NCI-H1436 treated with DMSO at 0.1 percent for 48 hours (cell line): ENCODE data around the gene MRPS11.
A peak's percentile ranks its signal among the peaks of the same experiment; 100 is the strongest.
"Not testable (repeated sequence)": the region's sequence is repeated elsewhere in the genome, so short reads cannot be mapped to it uniquely, and the experiment has no call there.

ENCODE experiments used
- DNase-seq: peaks from one replicate; lab custom pipeline; 2025; lab: John Stamatoyannopoulos, UW

Gene MRPS11

DNA sequence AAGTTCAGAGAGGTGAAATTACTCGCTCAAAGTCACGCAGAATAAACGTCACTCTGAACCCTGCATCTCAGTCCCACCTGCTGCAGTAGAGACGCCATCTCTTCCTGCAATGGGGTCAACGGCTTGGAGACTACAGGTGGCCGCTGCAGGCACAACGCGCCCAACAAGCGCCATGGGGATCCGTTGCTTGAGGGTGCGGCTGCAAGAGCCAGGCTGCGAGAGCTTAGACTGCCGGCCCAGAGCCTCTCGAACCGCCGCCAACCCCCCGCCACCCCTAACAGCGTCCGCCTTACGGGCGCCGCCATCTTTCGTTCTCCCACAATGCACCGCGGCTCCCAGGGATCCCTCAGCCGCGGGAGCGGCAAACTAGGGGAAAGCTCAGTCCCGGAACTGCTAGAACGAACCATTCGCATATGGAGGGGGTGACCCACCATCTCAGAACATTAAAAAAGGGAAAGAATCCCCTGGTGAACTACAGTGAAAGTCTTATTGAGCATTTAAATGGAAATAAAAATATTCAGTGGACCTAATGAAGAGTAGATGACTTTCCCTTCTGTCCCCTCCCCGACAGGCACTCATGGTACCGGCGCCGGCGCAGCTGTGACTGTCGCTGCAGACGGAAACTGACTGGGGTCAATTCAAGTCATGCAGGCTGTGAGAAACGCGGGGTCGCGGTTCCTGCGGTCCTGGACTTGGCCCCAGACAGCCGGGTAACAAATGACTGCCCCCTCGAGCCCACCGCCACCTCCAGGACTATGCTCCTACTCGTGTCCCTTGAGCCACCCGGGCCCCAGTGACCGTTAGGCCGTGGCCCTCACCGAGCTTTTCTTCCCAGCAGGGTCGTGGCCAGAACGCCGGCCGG is at the start of gene MRPS11, which contains the start of gene MRPL46:
Gene MRPS11 (plus strand): TSS at position 636 of the 862 bp plus-strand sequence. CDS start 10 bp downstream, at position 646.
Gene MRPL46 (minus strand): TSS at position 316 of the 862 bp plus-strand sequence. CDS start 11 bp downstream, at position 305.
- peak; percentile 88 for DNase-seq

DNA sequence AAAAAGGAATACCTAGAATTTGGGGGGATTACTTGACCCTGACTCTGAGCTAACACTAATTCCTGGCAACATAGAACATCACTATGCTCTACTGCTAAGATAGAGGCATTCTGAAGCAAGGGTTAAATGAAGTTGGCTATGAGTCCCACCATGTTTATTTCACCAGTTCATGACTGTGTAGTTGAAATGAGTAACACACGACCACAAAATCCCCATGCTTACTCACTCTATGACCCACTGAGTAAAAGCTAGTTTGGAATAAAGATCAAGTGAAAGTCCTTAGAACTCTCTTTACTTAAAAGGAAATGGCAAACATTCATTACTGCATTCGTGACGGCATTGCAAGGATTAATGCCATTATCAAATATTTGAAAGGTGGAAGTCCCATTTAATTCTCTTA is 47.7 kb upstream of the MRPS11 start:
- DNase-seq = no peak

DNA sequence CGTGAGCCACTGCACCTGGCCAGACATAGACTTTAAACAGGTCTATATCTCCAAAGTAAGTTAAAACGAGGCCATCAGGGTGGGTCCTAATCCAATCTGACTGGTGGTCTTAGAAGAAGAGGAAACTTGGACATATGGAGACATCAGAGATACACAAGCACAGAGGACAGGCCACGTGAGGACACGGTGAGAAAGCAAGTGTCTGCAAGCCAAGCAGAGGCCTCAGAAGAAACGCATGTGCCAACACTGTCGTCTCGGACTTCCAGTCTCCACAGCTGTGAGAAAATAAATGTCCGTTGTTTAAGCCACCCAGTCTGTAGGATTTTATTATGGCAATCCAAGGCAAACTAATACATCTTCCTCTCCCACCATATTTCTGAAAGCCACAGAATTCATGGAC is 44.2 kb upstream of the MRPS11 start:
- DNase-seq = no peak

GRCh38 chr15:88426304-88426703 is 41.2 kb upstream of the MRPS11 start:
- DNase-seq = no peak

GRCh38 chr15:88428053-88428452 is 39.5 kb upstream of the MRPS11 start:
- DNase-seq = no peak

- no peak for DNase-seq
Measured at GRCh38 chr15:88428805-88429605, 38.5 kb upstream of the MRPS11 start.

GRCh38 chr15:88430051-88430450 is 37.5 kb upstream of the MRPS11 start:
- DNase-seq = no peak

DNA sequence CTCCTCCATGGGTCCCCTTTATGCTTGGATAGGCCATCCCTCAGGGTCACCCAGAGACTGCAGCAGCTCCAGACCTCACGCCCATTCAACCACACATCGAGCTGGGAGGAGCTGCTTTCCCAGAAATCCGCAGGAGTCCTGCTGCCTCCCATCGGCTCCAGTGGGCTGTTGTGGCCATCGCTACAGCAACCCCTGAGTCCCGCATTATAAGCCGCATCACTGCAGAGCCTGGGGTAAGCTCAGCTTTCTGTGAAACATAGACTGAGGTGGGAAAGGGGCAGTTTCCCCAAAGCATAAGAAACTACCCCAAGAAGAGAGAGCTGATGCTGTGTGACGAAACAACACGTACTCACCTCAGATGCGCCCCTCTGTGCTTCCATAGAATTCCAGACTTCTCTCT is 36.1 kb upstream of the MRPS11 start:
- no peak for DNase-seq

- no peak for DNase-seq
Measured at GRCh38 chr15:88433046-88433685, 34.3 kb upstream of the MRPS11 start.

DNA sequence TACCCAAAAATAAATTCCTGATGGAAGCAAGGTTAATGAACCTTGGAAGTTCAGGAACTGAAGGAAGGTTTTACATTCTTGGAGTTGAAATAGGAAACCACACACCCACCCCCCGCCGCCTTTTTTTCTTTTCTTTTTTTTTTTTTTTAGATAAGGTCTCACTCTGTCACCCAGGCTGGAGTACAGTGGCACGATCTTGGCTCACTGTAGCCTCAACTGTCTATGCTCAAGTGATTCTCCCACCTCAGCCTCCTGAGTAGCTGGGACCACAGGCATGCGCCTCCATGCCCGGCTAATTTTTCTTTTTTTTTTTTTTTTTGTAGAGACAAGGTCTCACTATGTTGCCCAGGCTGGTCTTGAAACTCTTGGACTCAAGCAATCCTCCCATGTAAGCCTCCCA is 33.4 kb upstream of the MRPS11 start:
- DNase-seq = not testable (repeated sequence)

GRCh38 chr15:88438181-88438580 is 29.3 kb upstream of the MRPS11 start:
- DNase-seq = no peak

DNA sequence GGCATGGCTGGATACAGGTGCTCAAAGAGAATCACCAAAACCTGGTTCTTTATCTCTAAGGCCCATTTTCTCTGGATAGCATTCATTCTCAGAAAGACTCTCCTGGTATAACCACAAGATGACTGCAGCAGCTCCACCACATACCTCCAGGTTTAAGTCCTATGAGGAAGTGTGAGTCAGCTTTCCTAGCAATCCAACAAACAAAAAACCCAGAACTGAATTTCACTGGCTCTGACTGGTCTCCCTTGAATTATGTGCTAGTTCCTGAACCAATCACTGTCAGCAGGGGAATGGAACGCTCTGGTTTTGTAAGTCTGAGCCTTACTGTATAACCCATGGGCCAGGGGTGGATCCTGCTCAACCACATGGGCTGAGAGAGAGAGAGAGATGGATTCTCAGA is 27.5 kb upstream of the MRPS11 start:
- DNase-seq = no peak

DNA sequence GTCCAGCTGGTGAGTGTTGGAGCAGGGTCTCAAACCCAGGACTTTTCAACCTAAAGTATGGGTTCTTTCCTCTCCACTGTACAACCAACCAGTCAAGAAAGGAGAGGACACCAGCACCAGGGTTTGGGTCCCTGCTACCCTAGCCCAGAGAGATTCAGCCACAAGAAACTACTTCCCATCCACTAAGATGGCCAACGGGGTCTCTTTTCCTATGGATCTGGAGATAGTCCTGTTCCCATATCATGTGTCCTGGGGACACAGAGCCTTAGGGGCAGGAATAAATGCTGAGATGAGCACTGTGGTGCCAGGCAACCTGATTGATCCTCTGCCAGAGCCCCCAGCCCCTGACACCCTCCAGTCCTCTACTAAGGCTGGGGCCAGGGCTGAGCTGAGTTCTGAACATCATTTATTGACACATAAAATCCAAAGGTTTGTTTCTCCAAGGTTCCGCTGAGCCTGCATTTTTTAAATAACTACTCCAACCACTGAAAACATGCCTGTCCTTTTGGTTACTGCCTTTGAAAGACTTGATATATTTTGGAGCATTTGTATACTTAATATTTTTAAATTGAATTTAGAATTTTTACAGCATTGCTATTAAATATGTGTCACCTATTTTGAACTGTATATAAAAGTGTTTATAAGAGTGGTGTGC is 26.3 kb upstream of the MRPS11 start:
- no peak for DNase-seq

GRCh38 chr15:88447206-88447605 is 20.3 kb upstream of the MRPS11 start:
- DNase-seq = no peak

DNA sequence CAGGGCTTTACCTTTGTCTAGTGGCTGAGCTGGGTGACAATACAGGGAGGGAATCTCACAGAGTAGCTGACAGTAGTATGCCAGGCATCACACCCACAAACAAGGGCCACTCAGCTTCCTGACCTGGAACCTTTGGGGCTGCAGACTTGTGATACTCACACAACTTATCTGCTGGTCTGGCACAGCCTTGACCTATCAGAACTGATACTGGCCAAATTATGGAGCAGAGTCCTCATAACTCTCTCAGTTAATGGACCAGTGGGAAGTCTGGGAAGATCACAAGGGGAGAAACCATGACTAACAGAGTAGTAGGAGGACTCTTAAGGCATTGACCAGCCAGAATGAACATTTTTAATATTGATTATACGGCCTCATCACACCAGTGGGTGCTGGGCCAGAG is 19.8 kb upstream of the MRPS11 start:
- no peak for DNase-seq

DNA sequence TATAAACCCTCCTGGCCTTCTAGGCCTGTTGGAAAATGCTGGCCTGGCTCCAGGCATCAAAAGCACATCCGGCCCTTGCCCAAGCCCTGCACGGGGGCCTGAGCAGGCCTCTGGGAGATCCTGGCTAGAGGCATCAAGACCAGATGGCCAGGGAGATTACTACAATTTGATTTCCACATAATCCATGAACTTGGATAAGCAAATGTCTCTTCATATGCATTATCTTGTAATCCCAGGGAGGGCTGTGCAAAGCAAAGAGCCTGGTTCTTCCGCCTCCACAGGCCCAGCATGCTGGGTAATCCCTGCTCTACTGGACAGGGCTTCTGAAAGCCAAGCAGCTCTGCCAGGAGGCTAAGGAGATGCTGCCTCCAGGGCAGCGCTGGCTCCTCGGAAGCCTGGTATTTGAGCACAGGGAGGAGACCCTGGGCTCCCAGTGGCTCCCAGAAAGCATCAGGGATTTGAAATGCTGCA is 18.5 kb upstream of the MRPS11 start:
- no peak for DNase-seq

DNA sequence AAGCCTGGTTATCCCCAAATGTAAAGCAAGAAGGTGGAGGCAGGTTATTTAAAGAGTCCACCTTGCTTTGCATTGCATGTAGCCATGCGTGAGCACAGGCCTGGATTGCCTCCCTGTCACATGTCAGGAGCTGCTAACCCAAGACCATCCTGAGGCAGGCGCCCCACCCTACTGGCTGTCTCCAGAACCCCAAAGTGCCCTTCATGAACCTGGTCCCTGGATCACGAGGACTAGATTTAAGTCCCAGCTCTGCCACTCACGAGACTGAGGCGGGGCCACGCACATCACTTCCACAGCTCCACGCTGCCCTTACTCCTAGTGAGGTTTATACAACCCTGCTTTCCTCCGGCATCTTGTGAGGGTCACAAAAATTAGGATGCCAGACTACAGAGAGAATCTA is 17.9 kb upstream of the MRPS11 start:
- DNase-seq = no peak

GRCh38 chr15:88450125-88450798 is 17.2 kb upstream of the MRPS11 start:
- DNase-seq = no peak

GRCh38 chr15:88453651-88454050 is 13.9 kb upstream of the MRPS11 start:
- no peak for DNase-seq

- no peak for DNase-seq
Measured at GRCh38 chr15:88454236-88454635, 13.3 kb upstream of the MRPS11 start.
